Panc1 (cell line): Measurements from ENCODE around the gene NID1. TPM values are rescaled to one million over a fixed set of nuclear protein-coding genes. Genes with fewer than 3 reads are reported as not detected.
A peak's percentile ranks its signal among the peaks of the same experiment; 100 is the strongest.

Source experiments
- ATAC-seq: fragments of 200-7000 bp; cut with Tn5 transposase; 2 replicates; pipeline ENCODE4 v1.9.1; 2020; ENCODE audit warnings: mild to moderate bottlenecking, moderate library complexity
- BruUV-seq: library from RNA; stranded (reverse); fragments of 400-500 nt; replicated peaks from 2 replicates; lab custom pipeline; 2021; lab: Mats Ljungman, UMichigan
- CTCF ChIA-PET: fragments of 300-600 bp; sonication (Branson Sonifier 250); formaldehyde crosslinking; loops from one replicate; lab custom pipeline; 2022; ENCODE audit warnings: antibody characterized with exemption; lab: Charles Lee
- POLR2A ChIA-PET: fragments of 300-600 bp; sonication (Branson Sonifier 250); formaldehyde crosslinking; loops from one replicate; lab custom pipeline; 2022; ENCODE audit warnings: antibody characterized with exemption; lab: Charles Lee
- DNase-seq: peaks from one replicate; pipeline ENCODE4 v3.0.0-alpha.2; 2010; ENCODE audit warnings: low read depth, low spot score
- H3K27ac ChIP-seq: 2 replicates; pipeline ENCODE4 v1.5.1; 2011; ENCODE audit warnings: mild to moderate bottlenecking, low read length, inconsistent platforms
- H3K27me3 ChIP-seq: fragments of 200-500 bp; sonication (Bioruptor generic); 2 replicates; pipeline ENCODE4 v1.6.0; 2014; ENCODE audit warnings: low read length, inconsistent platforms; ENCODE audit not compliant: control insufficient read depth, insufficient read depth
- H3K36me3 ChIP-seq: fragments of 200-500 bp; sonication (Bioruptor generic); 2 replicates; pipeline ENCODE4 v1.5.1; 2014; ENCODE audit warnings: inconsistent platforms, mild to moderate bottlenecking, low read length, moderate library complexity; ENCODE audit not compliant: control insufficient read depth, insufficient read depth
- H3K4me1 ChIP-seq: 2 replicates; pipeline ENCODE4 v1.5.1; 2011; ENCODE audit warnings: inconsistent platforms, mild to moderate bottlenecking, low read length, moderate library complexity; ENCODE audit not compliant: control insufficient read depth, insufficient read depth
- H3K4me3 ChIP-seq, 2 experiments: 2 replicates each; pipeline ENCODE4 v1.5.1; 2011 to 2012; ENCODE audit warnings: low read depth in 2 of 2, low read length in 2 of 2, mild to moderate bottlenecking in 2 of 2, inconsistent platforms in 1 of 2, moderate library complexity in 1 of 2
- H3K9me3 ChIP-seq: fragments of 200-500 bp; sonication (Bioruptor generic); 2 replicates; pipeline ENCODE4 v1.5.1; 2014; ENCODE audit warnings: low read depth, mild to moderate bottlenecking, inconsistent platforms, low read length, moderate library complexity; ENCODE audit not compliant: control insufficient read depth, insufficient read depth
- POLR2AphosphoS5 ChIP-seq: IDR thresholded peaks from 2 replicates; pipeline ENCODE4 v1.6.1; 2012; ENCODE audit warnings: mild to moderate bottlenecking, low read depth, low read length, moderate library complexity
- REST ChIP-seq, 2 experiments: IDR thresholded peaks; 2 replicates each; pipeline ENCODE4 v1.6.1; 2011 to 2012; ENCODE audit warnings: low read depth in 2 of 2, control low read depth in 1 of 2, low read length in 1 of 2, mild to moderate bottlenecking in 1 of 2, moderate library complexity in 1 of 2; ENCODE audit not compliant: insufficient read depth in 1 of 2
- SIN3A ChIP-seq: IDR thresholded peaks from 2 replicates; pipeline ENCODE4 v1.6.1; 2012; ENCODE audit warnings: low read depth, mild to moderate bottlenecking, low read length, moderate library complexity, borderline replicate concordance; ENCODE audit not compliant: insufficient read depth
- TCF7L2 ChIP-seq: IDR thresholded peaks from 2 replicates; pipeline ENCODE4 v1.6.1; 2011; ENCODE audit warnings: mild to moderate bottlenecking, low read depth, low read length, inconsistent platforms
- in situ Hi-C: cut with HindIII; loops from 2 replicates; pipeline ENCODE4 v1.10.0; 2016; ENCODE audit warnings: low sequenced_read_pairs, low pct_unique_long_range_greater_than_20kb
- intact Hi-C: fragments of 100-400 bp; cut with micrococcal nuclease; formaldehyde crosslinking; loops from one replicate; pipeline ENCODE4 v1.10.0; 2022; ENCODE audit not compliant: unreplicated experiment
- total RNA-seq: library from RNA; stranded (reverse); gene quantifications from one replicate; pipeline ENCODE4 v1.2.1, GENCODE V29; 2021; ENCODE audit not compliant: unreplicated experiment
- TF ChIP-seq, protein P1 (sequence below): fragments of 450-650 bp; IDR thresholded peaks from 2 replicates; pipeline ENCODE4 v1.5.1; 2017; ENCODE audit warnings: mild to moderate bottlenecking

The NID1 gene
- total RNA-seq, 1 experiment from 2014 or later = 89.3 TPM

DNA sequence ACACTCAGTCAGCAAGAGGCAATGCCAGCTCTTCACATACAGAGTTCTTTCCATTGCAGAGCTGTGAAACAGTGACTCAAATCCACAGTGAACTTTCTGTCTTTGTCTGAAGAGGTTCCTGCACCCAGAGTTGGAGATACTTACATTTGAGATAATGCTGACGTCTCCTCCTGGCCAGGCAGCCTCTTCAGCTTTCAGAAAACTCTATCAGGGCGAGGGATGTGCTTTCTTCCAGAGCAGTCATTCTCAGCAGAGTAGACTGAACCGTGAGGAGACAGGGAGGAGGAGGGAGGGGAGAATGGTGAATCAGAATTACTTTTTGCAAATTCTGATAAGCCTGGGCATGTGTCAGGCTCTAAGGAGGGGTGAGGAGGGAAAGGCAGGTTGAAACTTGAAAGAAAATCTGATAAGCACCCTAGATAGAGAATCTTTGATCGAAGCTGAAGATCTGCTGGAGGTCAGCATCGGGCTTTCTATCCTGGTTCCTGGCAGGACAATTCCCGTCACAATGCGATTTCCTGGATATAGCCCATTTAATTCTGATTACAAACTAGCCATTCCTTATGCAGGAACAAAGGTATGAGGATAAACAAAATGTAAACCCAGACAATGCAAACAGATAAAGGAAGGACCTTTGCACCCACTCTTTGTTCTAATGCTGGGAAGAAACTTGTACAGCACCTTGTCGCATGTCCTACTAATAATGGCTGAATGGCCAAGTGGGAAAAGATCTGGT, 18.9 kb upstream of the NID1 start:
- H3K27ac ChIP-seq = no peak overlapping the region
- BruUV-seq = no TSS peak
- no peak for DNase-seq
- ChIA-PET POLR2A (no interaction called here), CTCF (no interaction called here)
- H3K4me3 ChIP-seq = no peak overlapping the region
- in situ Hi-C loops = no loop called here
- TF ChIP-seq, protein P1, sequence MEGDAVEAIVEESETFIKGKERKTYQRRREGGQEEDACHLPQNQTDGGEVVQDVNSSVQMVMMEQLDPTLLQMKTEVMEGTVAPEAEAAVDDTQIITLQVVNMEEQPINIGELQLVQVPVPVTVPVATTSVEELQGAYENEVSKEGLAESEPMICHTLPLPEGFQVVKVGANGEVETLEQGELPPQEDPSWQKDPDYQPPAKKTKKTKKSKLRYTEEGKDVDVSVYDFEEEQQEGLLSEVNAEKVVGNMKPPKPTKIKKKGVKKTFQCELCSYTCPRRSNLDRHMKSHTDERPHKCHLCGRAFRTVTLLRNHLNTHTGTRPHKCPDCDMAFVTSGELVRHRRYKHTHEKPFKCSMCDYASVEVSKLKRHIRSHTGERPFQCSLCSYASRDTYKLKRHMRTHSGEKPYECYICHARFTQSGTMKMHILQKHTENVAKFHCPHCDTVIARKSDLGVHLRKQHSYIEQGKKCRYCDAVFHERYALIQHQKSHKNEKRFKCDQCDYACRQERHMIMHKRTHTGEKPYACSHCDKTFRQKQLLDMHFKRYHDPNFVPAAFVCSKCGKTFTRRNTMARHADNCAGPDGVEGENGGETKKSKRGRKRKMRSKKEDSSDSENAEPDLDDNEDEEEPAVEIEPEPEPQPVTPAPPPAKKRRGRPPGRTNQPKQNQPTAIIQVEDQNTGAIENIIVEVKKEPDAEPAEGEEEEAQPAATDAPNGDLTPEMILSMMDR = no peak
- TF ChIP-seq SIN3A (no peak), POLR2AphosphoS5 (no peak), TCF7L2 (no peak), REST (IDR thresholded peaks at IDR 0.05; ENCODE audit: insufficient read depth in 1 of 2, low read depth in 2 of 2, low read length in 1 of 2) (no peak)
- intact Hi-C loops = no loop called here
- H3K9me3 ChIP-seq = no peaks in the 10 kb centered on the region
- H3K4me1 ChIP-seq = 0 out of 2 replicates have a peak, but pooled peaks cover 8% of the 10 kb centered on the region
- ATAC-seq = peak; percentile 41; the same call in 1 of the 2 replicates
- no peaks in the 10 kb centered on the region for H3K27me3 ChIP-seq
- H3K36me3 ChIP-seq = no peaks in the 10 kb centered on the region

- CTCF ChIA-PET = no interaction called here
- in situ Hi-C loops = no loop called here
- intact Hi-C loops = no loop called here
Measured at GRCh38 chr1:236082526-236082925, 17.6 kb upstream of the NID1 start.

More at GRCh38 chr1:236082526-236082925, 17.6 kb upstream of the NID1 start:
- ATAC-seq (no peak), DNase-seq (no peak)
- H3K27me3 ChIP-seq = no peaks in the 10 kb centered on the region
- no TSS peak for BruUV-seq
- POLR2A ChIA-PET = no interaction called here
- 0 out of 2 replicates have a peak, but pooled peaks cover 8% of the 10 kb centered on the region for H3K4me1 ChIP-seq
- no peak overlapping the region for H3K27ac ChIP-seq
- no peaks in the 10 kb centered on the region for H3K9me3 ChIP-seq
- no peak for TF ChIP-seq SIN3A
- no peak for TF ChIP-seq REST (IDR thresholded peaks at IDR 0.05; ENCODE audit: insufficient read depth in 1 of 2, low read depth in 2 of 2, low read length in 1 of 2)
- no peak for TF ChIP-seq POLR2AphosphoS5
- TF ChIP-seq TCF7L2 = no peak
- TF ChIP-seq, protein P1 = no peak
- H3K4me3 ChIP-seq = no peak overlapping the region
- H3K36me3 ChIP-seq = no peaks in the 10 kb centered on the region
